H1 (cell line): ENCODE measurements around the gene PILRB.

Experiments used
- ATF3 ChIP-seq: IDR thresholded peaks from 2 replicates; pipeline ENCODE4 v1.6.1; 2011; ENCODE audit warnings: low read depth, mild to moderate bottlenecking, low read length; ENCODE audit not compliant: insufficient read depth
- CREB1 ChIP-seq: IDR thresholded peaks from 2 replicates; pipeline ENCODE4 v1.6.1; 2012; ENCODE audit warnings: inconsistent platforms
- EZH2 ChIP-seq: fragments of 200-600 bp; sonication (generic); IDR thresholded peaks from 2 replicates; pipeline ENCODE4 v1.7.1; 2012; ENCODE audit warnings: low read depth, mild to moderate bottlenecking, moderate library complexity, low read length, inconsistent platforms; ENCODE audit not compliant: severe bottlenecking
- JUN ChIP-seq: IDR thresholded peaks from 2 replicates; pipeline ENCODE4 v1.6.1; 2011; ENCODE audit warnings: low read depth, mild to moderate bottlenecking, improper control_type of control experiment, low read length
- MAX ChIP-seq: IDR thresholded peaks from 2 replicates; pipeline ENCODE4 v1.6.1; 2012; ENCODE audit warnings: inconsistent platforms
- POLR2A ChIP-seq, 2 experiments: IDR thresholded peaks; 1 replicate in 1 of 2; 2 replicates in 1 of 2; pipeline ENCODE4 v1.6.1; 2011; ENCODE audit warnings: low read depth in 2 of 2, low read length in 2 of 2, mild to moderate bottlenecking in 2 of 2; ENCODE audit errors: control extremely low read depth in 1 of 2
- SAP30 ChIP-seq: fragments of 300-600 bp; sonication (generic); IDR thresholded peaks from 2 replicates; pipeline ENCODE4 v1.7.1; 2012; ENCODE audit warnings: low read length, moderate library complexity, mild to moderate bottlenecking, inconsistent platforms; ENCODE audit not compliant: insufficient read depth, insufficient replicate concordance
- SUZ12 ChIP-seq: fragments of 200-600 bp; sonication (generic); IDR thresholded peaks from 2 replicates; pipeline ENCODE4 v1.6.1; 2012; ENCODE audit warnings: mild to moderate bottlenecking, inconsistent platforms, low read length, moderate library complexity, mixed read lengths
- YY1 ChIP-seq: IDR thresholded peaks from 2 replicates; pipeline ENCODE4 v1.6.1; 2011; ENCODE audit warnings: low read depth, mild to moderate bottlenecking, low read length
- TF ChIP-seq, protein P1 (sequence below), 3 experiments: IDR thresholded peaks; 1 replicate in 2 of 3; 2 replicates in 1 of 3; pipeline versions ENCODE4 v1.5.1 to v1.6.1; 2011; ENCODE audit warnings: low read length in 3 of 3, mild to moderate bottlenecking in 3 of 3, inconsistent platforms in 2 of 3, low read depth in 1 of 3, moderate library complexity in 1 of 3; ENCODE audit not compliant: insufficient read depth in 1 of 3; ENCODE audit errors: control extremely low read depth in 1 of 3
- TF ChIP-seq, protein P2 (sequence below): IDR thresholded peaks from 2 replicates; pipeline ENCODE4 v1.6.1; 2011; ENCODE audit warnings: low read length, improper control_type of control experiment

- TF ChIP-seq, protein P1, sequence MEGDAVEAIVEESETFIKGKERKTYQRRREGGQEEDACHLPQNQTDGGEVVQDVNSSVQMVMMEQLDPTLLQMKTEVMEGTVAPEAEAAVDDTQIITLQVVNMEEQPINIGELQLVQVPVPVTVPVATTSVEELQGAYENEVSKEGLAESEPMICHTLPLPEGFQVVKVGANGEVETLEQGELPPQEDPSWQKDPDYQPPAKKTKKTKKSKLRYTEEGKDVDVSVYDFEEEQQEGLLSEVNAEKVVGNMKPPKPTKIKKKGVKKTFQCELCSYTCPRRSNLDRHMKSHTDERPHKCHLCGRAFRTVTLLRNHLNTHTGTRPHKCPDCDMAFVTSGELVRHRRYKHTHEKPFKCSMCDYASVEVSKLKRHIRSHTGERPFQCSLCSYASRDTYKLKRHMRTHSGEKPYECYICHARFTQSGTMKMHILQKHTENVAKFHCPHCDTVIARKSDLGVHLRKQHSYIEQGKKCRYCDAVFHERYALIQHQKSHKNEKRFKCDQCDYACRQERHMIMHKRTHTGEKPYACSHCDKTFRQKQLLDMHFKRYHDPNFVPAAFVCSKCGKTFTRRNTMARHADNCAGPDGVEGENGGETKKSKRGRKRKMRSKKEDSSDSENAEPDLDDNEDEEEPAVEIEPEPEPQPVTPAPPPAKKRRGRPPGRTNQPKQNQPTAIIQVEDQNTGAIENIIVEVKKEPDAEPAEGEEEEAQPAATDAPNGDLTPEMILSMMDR (IDR thresholded peaks at IDR 0.05; ENCODE audit: control extremely low read depth in 1 of 3, insufficient read depth in 1 of 3, low read depth in 1 of 3, low read length in 3 of 3): no peak
- TF ChIP-seq YY1: no peak
- no peak for TF ChIP-seq POLR2A (IDR thresholded peaks at IDR 0.05; ENCODE audit: control extremely low read depth in 1 of 2, low read depth in 2 of 2, low read length in 2 of 2)
- TF ChIP-seq, protein P2, sequence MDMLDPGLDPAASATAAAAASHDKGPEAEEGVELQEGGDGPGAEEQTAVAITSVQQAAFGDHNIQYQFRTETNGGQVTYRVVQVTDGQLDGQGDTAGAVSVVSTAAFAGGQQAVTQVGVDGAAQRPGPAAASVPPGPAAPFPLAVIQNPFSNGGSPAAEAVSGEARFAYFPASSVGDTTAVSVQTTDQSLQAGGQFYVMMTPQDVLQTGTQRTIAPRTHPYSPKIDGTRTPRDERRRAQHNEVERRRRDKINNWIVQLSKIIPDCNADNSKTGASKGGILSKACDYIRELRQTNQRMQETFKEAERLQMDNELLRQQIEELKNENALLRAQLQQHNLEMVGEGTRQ: no peak
- no peak for TF ChIP-seq ATF3
- no peak for TF ChIP-seq EZH2
- no peak for TF ChIP-seq JUN
- no peak for TF ChIP-seq MAX
- no peak for TF ChIP-seq SUZ12
- no peak for TF ChIP-seq CREB1
- TF ChIP-seq SAP30: no peak
Measured at GRCh38 chr7:100386940-100387339, 29.0 kb downstream of the PILRB start.
